ENCODE measurements around the gene ARFRP1.

- TF ChIP-seq POLR2A (IDR thresholded peaks at IDR 0.05; ENCODE audit: low read length): no peak
- TF ChIP-seq GATA1 (IDR thresholded peaks at IDR 0.05; ENCODE audit: low read depth, low read length): no peak
Observed at GRCh38 chr20:63754008-63754407, 46.2 kb upstream of the ARFRP1 start.
